MM.1S (cell line): ENCODE data around the gene NUDT14.
A peak's percentile ranks its signal among the peaks of the same experiment; 100 is the strongest.

Source experiments
- DNase-seq: peaks from one replicate; pipeline ENCODE4 v3.0.0-alpha.2; 2015
- H2AFZ ChIP-seq: fragments of 300-600 bp; sonication (generic); 2 replicates; pipeline ENCODE4 v1.6.0; 2016; ENCODE audit warnings: antibody characterized with exemption, low read length
- H3F3A ChIP-seq: fragments of 300-600 bp; sonication (generic); 2 replicates; pipeline ENCODE4 v1.6.1; 2016; ENCODE audit warnings: mild to moderate bottlenecking, antibody characterized with exemption, low read length, moderate library complexity, mixed read lengths; ENCODE audit not compliant: insufficient read depth
- H3K27ac ChIP-seq: fragments of 300-600 bp; sonication (generic); 2 replicates; pipeline ENCODE4 v1.5.1; 2016; ENCODE audit warnings: mild to moderate bottlenecking, low read length
- H3K27me3 ChIP-seq: fragments of 300-600 bp; sonication (generic); replicated peaks from 2 replicates; pipeline ENCODE4 v1.6.0; 2016; ENCODE audit warnings: low read length; ENCODE audit not compliant: insufficient read depth
- H3K36me3 ChIP-seq: fragments of 300-600 bp; sonication (generic); replicated peaks from 2 replicates; pipeline ENCODE4 v1.6.1; 2016; ENCODE audit warnings: mild to moderate bottlenecking, low read length, mixed read lengths; ENCODE audit not compliant: insufficient read depth
- H3K4me1 ChIP-seq: fragments of 300-600 bp; sonication (generic); 2 replicates; pipeline ENCODE4 v1.6.1; 2016; ENCODE audit warnings: low read length, mixed read lengths
- H3K4me2 ChIP-seq: fragments of 300-600 bp; sonication (generic); 2 replicates; pipeline ENCODE4 v1.6.0; 2016; ENCODE audit warnings: low read depth, low read length
- H3K4me3 ChIP-seq: fragments of 300-600 bp; sonication (generic); 2 replicates; pipeline ENCODE4 v1.5.1; 2016; ENCODE audit warnings: low read length, mixed read lengths
- H3K79me2 ChIP-seq: fragments of 300-600 bp; sonication (generic); 2 replicates; pipeline ENCODE4 v1.6.1; 2016; ENCODE audit warnings: mixed run types, low read length, mixed read lengths
- H3K9ac ChIP-seq: fragments of 300-600 bp; sonication (generic); 2 replicates; pipeline ENCODE4 v1.6.1; 2016; ENCODE audit warnings: low read length, mixed read lengths
- H3K9me2 ChIP-seq: fragments of 300-600 bp; sonication (generic); replicated peaks from 2 replicates; pipeline ENCODE4 v1.6.1; 2016; ENCODE audit warnings: mild to moderate bottlenecking, low read length, mixed read lengths; ENCODE audit not compliant: insufficient read depth
- H3K9me3 ChIP-seq: fragments of 300-600 bp; sonication (generic); replicated peaks from 2 replicates; pipeline ENCODE4 v1.6.1; 2016; ENCODE audit warnings: mild to moderate bottlenecking, low read length, mixed read lengths; ENCODE audit not compliant: insufficient read depth
- H4K20me1 ChIP-seq: fragments of 300-600 bp; sonication (generic); 2 replicates; pipeline ENCODE4 v1.6.1; 2016; ENCODE audit warnings: mild to moderate bottlenecking, low read length, moderate library complexity, mixed read lengths; ENCODE audit not compliant: insufficient read depth
- CTCF ChIP-seq: fragments of 300-600 bp; sonication (generic); IDR thresholded peaks from 2 replicates; pipeline ENCODE4 v1.5.1; 2016; ENCODE audit warnings: antibody characterized with exemption, low read length, mixed read lengths
- EZH2 ChIP-seq: fragments of 300-600 bp; sonication (generic); optimal IDR thresholded peaks from 2 replicates; pipeline ENCODE3; 2017; ENCODE audit warnings: low read depth, mild to moderate bottlenecking, antibody characterized with exemption, low read length, mixed read lengths
- EZH2phosphoT487 ChIP-seq: fragments of 300-600 bp; sonication (generic); IDR thresholded peaks from 2 replicates; pipeline ENCODE4 v1.6.1; 2018; ENCODE audit warnings: antibody characterized with exemption, low read length

Gene NUDT14

GRCh38 chr14:105168979-105169507 is 12.1 kb downstream of the NUDT14 start:
- no peak overlapping the region; the same call in 1 of the 2 replicates for H3K4me2 ChIP-seq
- no peaks in the 10 kb centered on the region for H4K20me1 ChIP-seq
- no peaks in the 10 kb centered on the region for H3K9me2 ChIP-seq
- no peak for TF ChIP-seq EZH2
- TF ChIP-seq CTCF: peak; percentile 22
- H3F3A ChIP-seq: no peaks in the 10 kb centered on the region
- H3K9me3 ChIP-seq: no peaks in the 10 kb centered on the region
- H3K79me2 ChIP-seq: no peaks in the 10 kb centered on the region
- no peak overlapping the region for H3K9ac ChIP-seq
- H2AFZ ChIP-seq: no peak overlapping the region
- H3K36me3 ChIP-seq: no peaks in the 10 kb centered on the region
- no peaks in the 10 kb centered on the region for H3K4me1 ChIP-seq
- H3K4me3 ChIP-seq: no peak overlapping the region
- no peak for DNase-seq
- no peak overlapping the region for H3K27ac ChIP-seq
- H3K27me3 ChIP-seq: peaks cover 12% of the 10 kb centered on the region; the same call in 1 of the 2 replicates

GRCh38 chr14:105168496-105168978 is 12.6 kb downstream of the NUDT14 start, which contains the start of gene JAG2:
Gene JAG2, minus strand, starts transcription at chr14:105168776. Its CDS starts 356 bp downstream, at chr14:105168420.
- no peaks in the 10 kb centered on the region for H3K4me1 ChIP-seq
- H2AFZ ChIP-seq: no peak within 1 kb of the TSS
- no peaks in the 10 kb centered on the region for H3K9me2 ChIP-seq
- H3K4me2 ChIP-seq: peak within 1 kb of the TSS; percentile 39; the same call in 1 of the 2 replicates
- peak; percentile 26 for DNase-seq
- H4K20me1 ChIP-seq: no peaks in the 10 kb centered on the region
- TF ChIP-seq CTCF: no peak
- TF ChIP-seq EZH2phosphoT487: no peak
- no peak for TF ChIP-seq EZH2
- no peaks in the 10 kb centered on the region for H3K36me3 ChIP-seq
- H3K79me2 ChIP-seq: no peaks in the 10 kb centered on the region
- no peak within 1 kb of the TSS for H3K27ac ChIP-seq
- no peaks in the 10 kb centered on the region for H3K9me3 ChIP-seq
- no peaks in the 10 kb centered on the region for H3F3A ChIP-seq
- no peak within 1 kb of the TSS for H3K9ac ChIP-seq
- peaks cover 12% of the 10 kb centered on the region; the same call in 1 of the 2 replicates for H3K27me3 ChIP-seq
- no peak within 1 kb of the TSS for H3K4me3 ChIP-seq

GRCh38 chr14:105168093-105168420 is 13.1 kb downstream of the NUDT14 start:
- no peaks in the 10 kb centered on the region for H3K4me1 ChIP-seq
- DNase-seq: no peak
- TF ChIP-seq EZH2phosphoT487 (no peak), EZH2 (no peak)
- no peak overlapping the region for H3K4me3 ChIP-seq
- H3K9ac ChIP-seq: no peak overlapping the region
- no peaks in the 10 kb centered on the region for H3K9me3 ChIP-seq
- H3K27me3 ChIP-seq: peaks cover 12% of the 10 kb centered on the region; the same call in 1 of the 2 replicates
- H3K36me3 ChIP-seq: no peaks in the 10 kb centered on the region
- H3K79me2 ChIP-seq: no peaks in the 10 kb centered on the region
- H3K4me2 ChIP-seq: peak overlapping the region; percentile 39; the same call in 1 of the 2 replicates
- H3F3A ChIP-seq: no peaks in the 10 kb centered on the region
- H3K9me2 ChIP-seq: no peaks in the 10 kb centered on the region
- no peaks in the 10 kb centered on the region for H4K20me1 ChIP-seq
- no peak overlapping the region for H2AFZ ChIP-seq
- H3K27ac ChIP-seq: no peak overlapping the region
